ENCODE results near the gene HS3ST3A1. TPM values are rescaled to one million over a fixed set of nuclear protein-coding genes. Genes with fewer than 3 reads are reported as not detected.

HS3ST3A1 gene
- total RNA-seq, 1 experiment from 2014 or later: 3.4 TPM

GRCh38 chr17:13593757-13594156, 8.0 kb downstream of the HS3ST3A1 start:
- H3K4me2 ChIP-seq (ENCODE audit: insufficient read depth, insufficient read length, low read length): no peak overlapping the region

More at GRCh38 chr17:13593757-13594156, 8.0 kb downstream of the HS3ST3A1 start:
- Histone ChIP-seq H4K5ac (ENCODE audit: insufficient read length, low read depth, low read length) (no peak overlapping the region), H2BK120ac (ENCODE audit: low read depth, low read length, poor library complexity, severe bottlenecking) (no peak overlapping the region), H3K4ac (ENCODE audit: low read depth, low read length) (no peak overlapping the region), H3K27ac (ENCODE audit: insufficient read length, low read depth, low read length) (no peak overlapping the region), H3T11ph (ENCODE audit: low read length) (no peak overlapping the region), H3K14ac (ENCODE audit: insufficient read depth, low read length) (no peak overlapping the region), H3K27me3 (ENCODE audit: insufficient read depth, low read length) (no peaks in the 10 kb centered on the region), H3K56ac (ENCODE audit: insufficient read length, low read depth, low read length) (no peak overlapping the region), H3K23me2 (ENCODE audit: insufficient read length, low read depth, low read length, poor library complexity, severe bottlenecking) (no peaks in the 10 kb centered on the region), H2BK15ac (ENCODE audit: low read depth, low read length) (no peak overlapping the region; the same call in 1 of the 2 replicates), H2BK5ac (ENCODE audit: insufficient read length, low read length) (no peak overlapping the region), H3K79me1 (ENCODE audit: insufficient read depth, low read depth, low read length, poor library complexity, severe bottlenecking) (no peaks in the 10 kb centered on the region), H3K18ac (ENCODE audit: insufficient read length, low read depth, low read length) (no peak overlapping the region), H3K4me1 (ENCODE audit: insufficient read depth, low read length) (no peaks in the 10 kb centered on the region), H2BK20ac (ENCODE audit: low read depth, low read length, poor library complexity, severe bottlenecking) (no peak overlapping the region), H4K91ac (ENCODE audit: insufficient read length, low read depth, low read length) (no peak overlapping the region), H2BK12ac (ENCODE audit: insufficient read length, low read depth, low read length) (no peak overlapping the region), H3K23ac (ENCODE audit: insufficient read length, low read depth, low read length) (no peak overlapping the region), H4K8ac (replicated peaks; ENCODE audit: insufficient read length, low read depth, low read length) (no peak overlapping the region), H3K9me3 (ENCODE audit: control insufficient read depth, low read depth, low read length) (no peaks in the 10 kb centered on the region), H3K79me2 (ENCODE audit: insufficient read depth, low read length) (no peaks in the 10 kb centered on the region), H3K9ac (ENCODE audit: extremely low read depth, insufficient read length, low read length) (no peak overlapping the region), H4K20me1 (ENCODE audit: control insufficient read depth, insufficient read depth, insufficient read length) (no peaks in the 10 kb centered on the region), H2AK5ac (ENCODE audit: insufficient read length, low read length) (no peak overlapping the region), H2AFZ (ENCODE audit: low read length) (no peak overlapping the region)
- Mint-ChIP-seq H3K9me3 (no peaks in the 10 kb centered on the region; a peak in 1 of 5 replicates), H3K4me1 (peaks cover 26 to 31% of the 10 kb centered on the region in 2 experiments), H3K4me3 (no peak overlapping the region), H3K36me3 (ENCODE audit: insufficient read depth in 1 of 3, low read depth in 3 of 3) (no peaks in the 10 kb centered on the region; a peak in 2 of 7 replicates), H3K27ac (no peak overlapping the region; a peak in 1 of 7 replicates), H3K27me3 (ENCODE audit: low read depth) (peaks cover 4% of the 10 kb centered on the region)
- no peak for DNase-seq
- WGBS (ENCODE audit: extremely low coverage, insufficient read length, low lambda C conversion rate): no CpG with 5 or more reads among the region's 10 CpGs
- TF ChIP-seq CTCF (conservative IDR thresholded peaks at IDR 0.05): no peak
